Left ventricle myocardium superior (tissue), 1 donor: ENCODE data around the gene HHIPL1. TPM values are rescaled to one million over a fixed set of nuclear protein-coding genes. Genes with fewer than 3 reads are reported as not detected.

ENCODE experiments used
- ATAC-seq: fragments of 200-7000 bp; cut with Tn5 transposase; one replicate; pipeline ENCODE4 v1.9.1; 2020; ENCODE audit warnings: mild to moderate bottlenecking, moderate library complexity
- DNase-seq: peaks from one replicate; pipeline ENCODE4 v3.0.0-alpha.2; 2020
- intact Hi-C: fragments of 100-400 bp; cut with micrococcal nuclease; formaldehyde crosslinking; loops from one replicate; pipeline ENCODE4 v1.11.0; 2022
- total RNA-seq: library from RNA; stranded (reverse); fragmentation: NEBNext Ultra II Directional; extraction: Animal tissue kit (Norgen Biotek cat#: 25700); gene quantifications from one replicate; pipeline ENCODE4 v1.2.1, GENCODE V29; 2021
- donor health status: DM: no; HTN: yes; CAD: no; lungs with severe emphysema.

Gene HHIPL1
- total RNA-seq, 1 donor from 2014 or later: 1.5 TPM

DNA sequence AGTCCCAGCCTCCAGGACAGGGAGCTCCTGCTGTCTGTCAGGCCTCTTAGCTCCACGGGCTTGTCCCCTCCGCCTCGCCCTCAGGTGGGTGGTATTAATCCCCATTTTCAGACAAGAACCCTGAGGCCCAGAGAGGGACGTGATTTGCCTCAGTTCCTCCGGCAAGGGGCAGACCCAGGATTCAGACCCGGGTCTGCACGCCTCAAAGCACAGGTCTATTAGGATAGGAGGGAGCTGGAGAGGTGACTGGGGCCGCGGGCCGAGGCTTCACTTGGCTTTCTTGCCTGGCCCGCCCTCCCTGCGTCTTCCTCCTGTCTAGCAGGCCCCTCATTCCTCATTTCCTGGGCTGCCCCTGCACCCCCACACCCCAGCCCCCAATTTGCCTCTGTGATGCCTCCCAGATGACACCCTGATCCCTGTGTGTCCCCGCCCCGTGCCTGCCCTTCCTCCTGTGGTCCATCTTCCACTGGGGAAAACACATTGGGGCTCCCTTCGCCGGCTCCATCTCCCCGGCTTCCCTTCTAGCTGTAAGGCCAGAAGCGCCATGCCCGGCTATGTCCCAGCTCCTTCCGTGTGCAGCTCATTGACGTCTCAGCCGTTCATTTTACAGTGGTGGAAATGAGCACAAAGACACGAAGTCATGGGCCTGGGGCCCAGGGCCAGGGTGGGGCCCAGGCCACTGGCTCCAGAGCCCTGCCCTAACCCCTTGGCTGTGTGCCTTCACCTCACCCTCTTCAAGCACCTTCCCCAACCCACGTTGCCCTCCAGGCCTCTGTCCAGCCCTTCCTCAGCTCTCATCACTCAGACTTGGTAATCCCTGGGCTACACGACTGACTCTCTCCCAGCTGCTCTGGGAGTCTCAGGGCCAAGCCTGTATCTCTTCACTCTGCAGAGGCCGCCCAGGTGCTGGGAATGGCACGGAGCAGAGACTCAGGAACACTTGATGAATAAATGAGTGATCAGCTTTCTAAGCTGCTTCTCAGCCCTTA lies 23.7 kb downstream of the HHIPL1 start:
- DNase-seq (no peak), ATAC-seq (no peak)
- intact Hi-C loops: no loop called here

- ATAC-seq (no peak), DNase-seq (no peak)
- intact Hi-C loops: no loop called here
These were observed 25.7 kb downstream of the HHIPL1 start for GRCh38 chr14:99670361-99671234.

- no peak for ATAC-seq
- DNase-seq: no peak
- intact Hi-C loops: no loop called here
These were observed 26.6 kb downstream of the HHIPL1 start for GRCh38 chr14:99671235-99672224.

DNA sequence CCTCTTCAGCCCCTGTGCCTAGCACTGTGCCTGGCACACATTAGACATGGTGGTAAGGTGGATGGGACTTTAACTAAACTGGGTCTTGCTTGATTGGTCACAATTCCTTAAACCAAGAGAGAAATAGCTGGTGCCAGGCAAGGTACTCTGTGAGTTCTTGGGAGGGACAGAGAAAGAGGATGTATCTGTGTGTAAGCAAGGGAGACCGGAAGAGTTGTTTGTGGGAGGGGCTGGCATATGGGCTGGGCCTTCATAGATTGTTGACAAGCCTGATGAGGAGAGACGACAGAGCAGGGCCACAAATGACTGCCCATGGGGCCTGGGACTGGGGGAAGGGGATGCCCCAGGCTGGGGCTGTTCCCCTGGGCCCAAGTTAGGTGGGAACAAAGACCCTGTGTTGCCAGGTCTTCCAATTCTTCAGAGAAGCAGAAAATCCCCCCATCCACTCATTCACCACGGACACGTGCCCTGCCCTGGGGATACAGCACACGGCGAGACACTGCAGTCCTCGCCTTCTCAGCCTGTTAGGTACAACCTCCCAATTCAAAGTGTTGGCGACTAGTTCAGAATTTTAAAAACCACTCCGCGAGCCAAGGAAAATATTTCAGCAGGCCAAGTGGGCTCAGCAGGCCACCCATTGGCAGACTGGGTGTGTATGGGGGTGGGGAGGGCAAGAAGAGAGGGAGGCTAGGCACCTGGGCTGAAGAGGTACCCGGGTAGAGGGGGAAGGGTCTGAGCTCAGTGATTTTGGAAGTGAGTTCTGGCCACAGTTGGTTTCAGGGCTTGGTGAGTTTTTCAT lies 27.8 kb downstream of the HHIPL1 start:
- ATAC-seq (no peak), DNase-seq (no peak)
- intact Hi-C loops: no loop called here

- DNase-seq (no peak), ATAC-seq (no peak)
- intact Hi-C loops: no loop called here
These were observed 28.6 kb downstream of the HHIPL1 start for GRCh38 chr14:99673305-99674063.

- intact Hi-C loops: no loop called here
- no peak for DNase-seq
- no peak for ATAC-seq
These were observed 29.2 kb downstream of the HHIPL1 start for GRCh38 chr14:99674064-99674650.

- intact Hi-C loops: no loop called here
- no peak for DNase-seq
- no peak for ATAC-seq
These were observed 29.9 kb downstream of the HHIPL1 start for GRCh38 chr14:99674776-99675381.

DNA sequence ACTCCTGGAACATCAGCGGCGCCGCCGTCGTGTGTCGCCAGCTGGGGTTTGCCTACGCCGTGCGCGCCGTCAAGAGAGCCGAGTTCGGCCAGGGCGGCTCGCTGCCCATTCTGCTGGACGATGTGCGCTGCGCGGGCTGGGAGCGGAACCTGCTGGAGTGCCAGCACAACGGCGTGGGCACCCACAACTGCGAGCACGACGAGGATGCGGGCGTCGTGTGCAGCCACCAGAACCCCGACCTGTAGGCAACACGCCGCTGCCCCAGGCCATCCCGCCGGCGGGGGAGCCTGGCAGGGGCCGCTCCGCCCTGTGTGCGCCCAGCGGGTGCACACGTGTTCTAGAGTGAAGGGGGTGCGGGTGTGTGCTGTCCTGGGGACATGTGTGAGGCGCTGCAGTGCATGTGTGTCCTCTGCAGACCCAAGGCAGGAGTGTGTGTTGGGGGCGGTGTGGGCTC lies 30.5 kb downstream of the HHIPL1 start:
- DNase-seq (no peak), ATAC-seq (no peak)
- intact Hi-C loops: no loop called here

DNA sequence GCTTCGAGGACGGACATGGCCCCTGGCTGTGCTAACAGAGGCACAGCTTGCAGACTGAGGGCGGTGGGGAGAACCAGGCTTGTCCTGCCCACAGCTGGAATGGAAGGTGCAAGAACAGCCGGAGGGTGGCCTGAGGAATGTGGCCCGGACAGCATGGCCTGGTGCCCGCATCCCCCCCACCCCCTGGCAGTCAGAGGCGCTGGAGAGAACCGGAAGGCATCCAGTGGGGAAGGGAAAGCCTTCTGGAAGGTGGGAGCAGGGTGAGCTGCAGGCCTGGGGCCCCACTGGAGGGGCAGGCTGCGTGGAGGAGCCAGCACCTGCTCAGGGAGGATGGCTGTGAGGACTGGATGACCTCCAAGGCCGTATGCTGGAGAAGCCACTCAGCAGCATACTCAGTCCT lies 31.0 kb downstream of the HHIPL1 start:
- DNase-seq (no peak), ATAC-seq (no peak)
- intact Hi-C loops: no loop called here

DNA sequence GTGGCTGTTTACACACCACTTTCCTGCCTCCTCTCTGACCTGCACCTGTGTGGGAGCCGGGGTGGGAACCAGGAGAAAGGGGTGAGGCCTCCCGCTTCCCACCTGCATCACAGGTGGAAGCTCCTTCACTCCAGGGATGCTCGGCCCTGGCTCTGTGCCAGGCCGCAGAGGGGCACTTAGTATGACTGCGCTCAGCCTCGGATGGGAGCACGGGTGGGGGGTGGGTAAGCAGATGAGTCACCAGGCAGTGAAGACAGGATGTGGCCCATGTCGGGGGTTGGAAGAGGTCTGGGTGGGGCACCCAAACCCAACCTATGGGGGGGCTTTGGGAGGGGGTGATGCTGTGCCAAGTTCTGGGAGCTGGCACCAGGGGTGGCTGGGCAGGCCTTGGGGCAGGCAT lies 31.7 kb downstream of the HHIPL1 start:
- ATAC-seq: no peak
- no peak for DNase-seq
- intact Hi-C loops: no loop called here

- peak; percentile 46 for DNase-seq
- intact Hi-C loops: no loop called here
- peak; percentile 36 for ATAC-seq
These were observed 32.6 kb downstream of the HHIPL1 start for GRCh38 chr14:99677231-99678140.

- no peak for DNase-seq
- intact Hi-C loops: no loop called here
- no peak for ATAC-seq
These were observed 33.3 kb downstream of the HHIPL1 start for GRCh38 chr14:99678198-99678597.

- no peak for ATAC-seq
- no peak for DNase-seq
- intact Hi-C loops: no loop called here
These were observed 34.2 kb downstream of the HHIPL1 start for GRCh38 chr14:99679111-99679510.

- no peak for DNase-seq
- intact Hi-C loops: no loop called here
- no peak for ATAC-seq
These were observed 34.6 kb downstream of the HHIPL1 start for GRCh38 chr14:99679543-99679942.

GRCh38 chr14:99679996-99680395 lies 35.1 kb downstream of the HHIPL1 start:
- no peak for ATAC-seq

More at GRCh38 chr14:99679996-99680395, 35.1 kb downstream of the HHIPL1 start:
- intact Hi-C loops: loop anchor here (5.0 kb wide), 1 partner anchor 202 kb away; no protein-coding TSS in a partner anchor
- DNase-seq: no peak
